Measurements from ENCODE around the gene PMIS2.

Gene PMIS2

GRCh38 chr19:35556846-35557538, 29.0 kb upstream of the PMIS2 start:
- in situ Hi-C loops (cut with MboI; ENCODE audit: low sequenced_read_pairs, unreplicated experiment): no loop called here
- no peak for TF ChIP-seq CTCF (IDR thresholded peaks at IDR 0.05; ENCODE audit: borderline replicate concordance, control extremely low read depth, extremely low read depth, insufficient read depth, missing control alignments)
- no peak for DNase-seq (ENCODE audit: low spot score)

GRCh38 chr19:35557539-35558399, 28.2 kb upstream of the PMIS2 start:
- peak; percentile 78 for DNase-seq (ENCODE audit: low spot score)
- TF ChIP-seq CTCF (IDR thresholded peaks at IDR 0.05; ENCODE audit: borderline replicate concordance, control extremely low read depth, extremely low read depth, insufficient read depth, missing control alignments): no peak
- in situ Hi-C loops (cut with MboI; ENCODE audit: low sequenced_read_pairs, unreplicated experiment): no loop called here

- in situ Hi-C loops (cut with MboI; ENCODE audit: low sequenced_read_pairs, unreplicated experiment): no loop called here
- no peak for DNase-seq (ENCODE audit: low spot score)
- no peak for TF ChIP-seq CTCF (IDR thresholded peaks at IDR 0.05; ENCODE audit: borderline replicate concordance, control extremely low read depth, extremely low read depth, insufficient read depth, missing control alignments)
Measured at GRCh38 chr19:35558400-35559280, 27.3 kb upstream of the PMIS2 start.

- peak; percentile 78 for DNase-seq (ENCODE audit: low spot score)
- in situ Hi-C loops (cut with MboI; ENCODE audit: low sequenced_read_pairs, unreplicated experiment): no loop called here
- TF ChIP-seq CTCF (IDR thresholded peaks at IDR 0.05; ENCODE audit: borderline replicate concordance, control extremely low read depth, extremely low read depth, insufficient read depth, missing control alignments): no peak
Measured at GRCh38 chr19:35559281-35559659, 26.7 kb upstream of the PMIS2 start.

- in situ Hi-C loops (cut with MboI; ENCODE audit: low sequenced_read_pairs, unreplicated experiment): no loop called here
- TF ChIP-seq CTCF (IDR thresholded peaks at IDR 0.05; ENCODE audit: borderline replicate concordance, control extremely low read depth, extremely low read depth, insufficient read depth, missing control alignments): no peak
- no peak for DNase-seq (ENCODE audit: low spot score)
Measured at GRCh38 chr19:35559781-35560180, 26.2 kb upstream of the PMIS2 start.

- in situ Hi-C loops (cut with MboI; ENCODE audit: low sequenced_read_pairs, unreplicated experiment): no loop called here
Measured at GRCh38 chr19:35560271-35560670, 25.7 kb upstream of the PMIS2 start.

More at GRCh38 chr19:35560271-35560670, 25.7 kb upstream of the PMIS2 start:
- no peak for TF ChIP-seq CTCF (IDR thresholded peaks at IDR 0.05; ENCODE audit: borderline replicate concordance, control extremely low read depth, extremely low read depth, insufficient read depth, missing control alignments)
- no peak for DNase-seq (ENCODE audit: low spot score)

All from GM13976 (cell line).